RCC 7860 (cell line): ENCODE data around the gene DHX30.
"Not testable (repeated sequence)": the region's sequence is repeated elsewhere in the genome, so short reads cannot be mapped to it uniquely, and the experiment has no call there.

Experiments used
- DNase-seq: peaks from one replicate; pipeline ENCODE4 v3.0.0-alpha.2; 2015; ENCODE audit warnings: low spot score
- FAIRE-seq: peaks from 2 replicates; lab custom pipeline; 2012; peaks lifted over from hg19 to GRCh38; lab: Jason Lieb, UNC

Gene DHX30

DNA sequence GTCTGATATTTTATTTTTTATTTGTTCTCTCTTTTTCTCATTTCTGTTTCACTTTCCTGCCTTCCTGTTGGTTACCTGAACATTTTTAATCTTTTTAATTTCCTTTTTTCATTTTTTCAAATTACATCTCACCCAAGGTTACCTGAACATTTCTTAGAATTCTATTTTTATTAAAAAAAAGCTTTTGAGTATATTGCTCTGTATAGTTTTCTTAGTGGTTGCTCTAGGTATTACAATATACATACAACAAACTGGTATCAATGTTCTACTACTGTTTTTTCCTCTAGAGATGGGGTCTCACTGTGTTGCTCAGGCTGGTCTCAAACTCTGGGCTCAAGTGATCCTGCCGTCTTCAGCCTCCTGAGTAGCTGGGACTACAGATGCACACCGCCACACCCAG lies 79.4 kb downstream of the DHX30 start:
- FAIRE-seq (no peak), DNase-seq (no peak)

DNA sequence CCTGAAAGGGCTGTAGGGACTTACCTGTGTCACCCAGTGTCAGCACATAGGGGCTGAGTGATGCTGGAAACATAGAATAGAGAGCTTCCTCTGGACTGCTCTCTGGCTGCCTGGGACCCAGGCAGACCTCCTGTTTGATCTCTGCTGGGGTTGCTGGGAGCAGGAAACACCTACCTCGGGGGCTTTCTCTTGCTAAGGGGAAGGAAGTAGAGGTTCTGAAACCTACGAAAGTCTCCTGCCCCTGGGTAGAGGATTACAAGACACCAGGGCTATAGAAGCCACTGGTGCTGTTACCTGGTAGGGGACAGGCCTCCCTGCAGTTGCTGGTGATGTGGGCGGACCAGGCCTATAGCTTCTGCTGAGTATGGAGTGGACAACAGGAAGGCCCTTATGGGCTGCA lies 81.7 kb downstream of the DHX30 start:
- FAIRE-seq (no peak), DNase-seq (no peak)

DNA sequence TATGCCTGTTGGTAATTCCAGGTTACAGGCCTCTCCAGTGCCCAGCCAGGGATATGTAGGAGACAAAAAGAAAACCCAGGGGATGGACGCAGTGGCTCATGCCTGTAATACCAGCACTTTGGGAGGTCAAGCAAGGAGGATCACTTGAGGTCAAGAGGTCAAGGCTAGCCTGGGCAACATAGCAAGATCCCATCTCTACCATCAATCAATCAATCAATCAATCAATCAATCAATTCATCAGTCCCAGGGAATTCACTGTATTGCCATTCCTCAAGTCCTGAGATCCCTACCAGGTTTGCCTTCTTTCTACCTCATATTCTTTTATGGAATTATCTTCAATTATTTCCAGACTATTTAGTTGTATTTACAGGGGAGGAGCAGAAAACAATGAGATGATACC lies 82.2 kb downstream of the DHX30 start:
- DNase-seq (no peak), FAIRE-seq (no peak)

DNA sequence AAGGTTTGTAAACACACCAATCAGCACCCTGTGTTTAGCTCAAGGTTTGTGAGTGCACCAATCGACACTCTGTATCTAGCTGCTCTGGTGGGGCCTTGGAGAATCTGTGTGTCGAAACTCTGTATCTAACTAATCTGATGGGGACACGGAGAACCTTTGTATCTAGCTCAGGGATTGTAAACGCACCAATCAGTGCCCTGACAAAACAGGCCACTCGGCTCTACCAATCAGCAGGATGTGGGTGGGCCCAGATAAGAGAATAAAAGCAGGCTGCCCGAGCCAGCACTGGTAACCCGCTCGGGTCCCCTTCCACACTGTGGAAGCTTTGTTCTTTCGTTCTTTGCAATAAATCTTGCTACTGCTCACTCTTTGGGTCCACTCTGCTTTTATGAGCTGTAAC lies 85.1 kb downstream of the DHX30 start:
- DNase-seq, FAIRE-seq: not testable (repeated sequence)

DNA sequence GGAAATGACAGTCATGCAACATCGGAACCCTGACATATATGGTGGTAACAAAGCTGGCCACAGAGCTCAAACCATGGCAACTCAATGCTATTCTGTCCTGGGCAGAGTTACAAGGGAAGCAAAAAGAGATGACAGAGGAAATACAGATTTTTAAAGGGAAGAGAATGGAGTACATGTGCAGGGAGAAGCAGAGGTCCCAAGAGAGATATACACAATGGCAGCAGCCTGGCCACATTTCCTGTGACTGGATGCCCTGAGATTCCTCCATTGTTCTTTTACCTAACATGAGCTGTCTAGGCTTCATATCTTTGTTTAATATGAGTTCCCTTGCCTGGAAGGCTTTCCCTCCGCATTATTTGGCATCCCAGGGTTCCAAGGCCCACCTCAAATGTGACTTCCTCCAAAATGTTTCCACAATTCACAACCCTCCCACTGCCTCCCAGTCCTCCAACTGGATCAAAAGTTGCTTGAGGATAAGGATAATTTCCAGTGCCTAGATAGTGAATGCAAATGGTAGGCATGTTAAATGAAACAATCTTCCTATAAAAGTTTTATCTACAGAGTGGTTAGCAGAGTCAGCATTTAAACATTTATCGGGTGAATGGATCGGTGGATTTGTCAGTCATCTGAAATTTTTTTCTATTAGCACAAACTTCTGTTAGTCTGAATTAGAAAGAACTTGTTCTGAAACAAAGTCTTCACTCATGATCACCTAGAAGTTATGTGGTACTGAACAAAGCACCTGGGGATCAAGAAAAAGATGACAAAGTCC lies 86.2 kb downstream of the DHX30 start:
- no peak for FAIRE-seq

DNA sequence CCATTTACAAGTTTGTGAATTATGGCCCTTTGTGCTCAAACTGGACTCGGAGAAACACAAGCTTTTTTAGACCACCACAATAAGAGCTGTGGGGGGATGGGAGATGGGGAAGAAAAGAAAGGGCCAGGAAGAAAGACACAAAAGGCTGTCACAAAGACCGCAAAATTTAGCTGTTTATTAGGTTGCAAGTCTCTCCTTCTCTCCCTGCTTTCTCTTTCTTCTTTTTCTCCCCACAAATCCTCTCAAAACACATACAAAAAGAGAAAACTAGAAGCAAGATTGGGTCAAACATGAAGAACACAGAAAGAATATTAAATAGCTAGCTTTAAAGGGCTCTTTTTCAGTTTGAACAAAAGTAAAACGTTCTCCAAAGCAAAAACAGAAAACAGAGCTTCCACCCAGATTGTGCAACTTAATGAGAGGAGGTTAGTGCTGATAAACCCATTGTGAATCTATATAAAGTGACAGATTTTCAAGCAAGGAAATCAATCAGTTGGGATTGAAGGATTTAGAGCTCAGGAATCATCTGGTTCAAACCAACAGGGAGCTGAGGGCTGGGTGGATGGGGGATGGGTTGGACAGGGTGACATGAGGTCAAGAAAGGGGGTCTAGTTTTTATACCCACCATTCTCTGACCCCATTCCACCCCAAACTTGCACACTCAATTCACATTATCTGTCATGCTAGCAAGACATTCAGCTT lies 87.3 kb downstream of the DHX30 start:
- DNase-seq (no peak), FAIRE-seq (no peak)

More for the DNA sequence above, 86.2 kb downstream of the DHX30 start:
- DNase-seq = no peak

DNA sequence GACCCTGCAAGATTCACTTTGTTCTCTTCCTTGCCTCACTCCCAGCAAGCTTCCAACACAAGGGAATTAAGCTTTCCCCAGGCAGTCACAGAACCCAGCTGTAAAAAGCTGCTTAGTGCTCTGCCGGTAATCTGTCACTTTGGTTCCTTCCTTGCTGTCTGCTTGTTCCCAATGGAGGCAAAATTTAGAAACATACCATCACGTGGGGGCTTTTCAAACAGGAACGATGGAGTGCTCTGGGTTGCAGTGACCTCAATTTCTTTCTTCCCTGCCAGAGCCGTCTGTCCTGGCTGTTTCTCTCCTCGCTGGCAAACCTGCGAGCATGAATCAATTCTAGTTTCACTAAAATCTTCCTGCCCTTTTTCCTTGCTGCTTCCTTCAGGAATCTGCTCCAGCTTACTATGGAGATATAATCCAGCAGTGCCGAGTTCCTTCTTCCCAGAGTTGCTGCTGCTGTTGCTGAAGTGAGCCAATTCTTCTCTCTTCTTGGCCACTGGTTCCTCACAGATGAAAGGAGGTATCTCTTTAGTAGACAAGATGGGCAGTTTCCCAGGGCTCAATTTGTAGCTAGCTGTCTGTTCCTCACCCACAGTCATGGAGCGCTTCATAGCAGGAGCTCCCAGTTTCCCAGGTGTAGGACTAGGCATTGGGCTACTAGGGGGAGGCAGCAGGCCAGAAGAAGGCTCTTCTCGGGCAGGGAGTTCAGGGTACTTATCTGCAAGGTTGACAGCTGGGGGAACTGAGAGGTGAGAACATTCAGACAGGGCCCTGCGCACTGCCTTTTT lies 88.1 kb downstream of the DHX30 start:
- FAIRE-seq = no peak
- no peak for DNase-seq

DNA sequence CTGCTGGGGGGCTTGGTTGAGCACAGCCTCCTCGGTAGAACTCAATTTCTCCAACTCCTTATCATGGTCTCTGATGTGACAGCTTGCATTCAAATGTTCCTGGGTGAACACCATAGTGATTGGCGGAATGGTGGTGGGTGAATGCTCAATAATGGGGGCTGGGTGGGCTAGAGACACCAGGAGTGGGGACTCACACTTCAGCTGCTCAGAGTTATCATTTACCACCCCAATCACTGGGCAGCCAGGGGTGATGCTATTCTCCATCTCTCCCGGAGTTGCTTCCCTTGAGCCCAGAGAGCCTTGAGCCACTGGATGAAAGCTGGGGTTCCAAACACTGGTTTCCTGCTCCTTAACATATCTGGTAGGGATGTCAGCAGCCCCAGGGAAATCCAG lies 88.7 kb downstream of the DHX30 start:
- FAIRE-seq = no peak
- DNase-seq = no peak

DNA sequence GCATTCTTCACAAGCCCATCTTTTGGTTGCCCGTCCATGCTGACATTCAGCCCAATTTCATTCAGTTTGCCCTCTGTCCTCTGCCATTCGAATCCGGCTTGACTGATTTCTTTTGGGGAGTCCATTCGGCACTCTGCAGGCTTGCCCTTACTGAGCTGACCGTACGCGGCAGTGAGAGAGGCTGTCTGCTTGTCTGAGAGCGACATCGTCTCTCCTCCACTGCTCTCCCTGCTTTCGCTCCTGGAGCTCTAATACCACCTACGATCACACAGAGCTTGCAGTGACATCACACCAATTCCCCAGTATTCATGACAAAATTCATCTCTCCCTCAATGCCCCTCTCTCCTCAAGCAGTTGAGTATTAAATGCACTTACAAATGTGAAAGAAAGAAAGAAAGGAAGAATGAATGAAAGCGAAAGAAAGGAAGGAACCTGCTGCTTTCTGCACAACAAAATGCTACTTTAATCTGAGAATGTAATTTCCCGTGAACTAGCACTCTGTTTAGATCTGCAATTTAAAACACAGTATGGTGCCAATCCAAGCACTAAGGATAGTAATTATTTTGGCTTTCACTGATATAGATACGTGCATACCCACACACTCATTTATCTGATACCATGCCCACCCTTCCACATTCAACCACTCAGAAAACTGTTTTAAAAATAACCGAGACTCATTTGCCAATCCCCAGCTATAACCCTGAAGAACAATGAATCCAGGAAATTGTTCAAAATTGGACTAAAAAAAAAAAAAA lies 89.5 kb downstream of the DHX30 start:
- FAIRE-seq = no peak
- DNase-seq = no peak

DNA sequence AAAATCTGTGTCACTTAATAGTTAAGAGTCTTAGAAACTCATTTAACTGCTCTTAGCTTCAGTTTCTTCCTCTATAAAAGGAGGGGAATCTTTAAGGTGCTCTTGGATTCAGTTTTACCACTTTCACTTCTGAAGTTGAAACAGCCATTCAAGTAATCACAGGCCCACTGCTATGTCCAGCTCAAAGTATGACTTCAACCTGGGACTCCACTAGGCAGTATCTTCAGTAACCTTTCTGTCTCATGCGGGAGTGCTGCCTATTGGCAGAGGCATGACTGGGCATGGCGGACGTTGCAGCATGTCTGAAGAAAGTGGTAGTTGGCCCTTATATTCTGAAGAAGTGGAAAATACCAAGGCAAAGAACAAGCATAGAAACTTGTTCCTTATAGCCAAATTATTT lies 92.3 kb downstream of the DHX30 start:
- DNase-seq = no peak
- no peak for FAIRE-seq

DNA sequence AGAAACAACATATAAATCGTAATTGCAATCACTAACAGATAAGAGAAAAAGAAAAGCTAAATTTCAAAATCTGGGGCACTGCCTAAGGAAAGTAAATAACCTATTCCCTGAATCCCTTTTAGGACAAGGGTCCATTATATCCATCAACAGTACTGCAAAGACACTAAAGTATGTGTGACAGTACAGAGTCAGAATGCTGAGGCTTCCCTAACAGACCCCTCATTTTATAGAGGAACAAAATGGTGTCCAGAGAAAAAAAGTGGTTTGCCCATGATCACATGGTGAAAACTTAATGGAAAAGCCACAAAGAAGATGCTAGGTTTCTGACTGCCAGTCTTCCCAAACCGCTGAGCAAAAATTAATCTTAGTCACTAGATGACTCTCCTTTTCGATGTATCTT lies 93.8 kb downstream of the DHX30 start:
- DNase-seq = no peak
- FAIRE-seq = no peak

DNA sequence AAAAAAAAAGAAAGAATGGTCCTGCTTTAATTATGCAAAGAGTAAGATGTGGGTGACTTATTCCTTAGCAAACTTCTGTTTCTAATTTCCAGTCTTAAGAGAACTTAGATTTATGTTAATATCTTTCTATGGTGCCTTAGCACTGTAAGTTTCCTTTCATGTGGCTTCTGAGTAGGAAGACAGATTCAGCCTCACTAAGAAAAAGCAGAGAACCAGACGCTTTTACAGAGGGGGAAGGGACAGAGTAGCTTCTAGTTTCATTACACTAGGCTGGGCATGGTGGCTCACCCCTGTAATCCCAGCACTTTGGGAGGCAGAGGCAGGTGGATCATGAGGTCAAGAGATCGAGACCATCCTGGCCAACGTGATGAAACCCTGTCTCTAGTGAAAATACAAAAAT lies 95.0 kb downstream of the DHX30 start:
- no peak for FAIRE-seq
- no peak for DNase-seq

DNA sequence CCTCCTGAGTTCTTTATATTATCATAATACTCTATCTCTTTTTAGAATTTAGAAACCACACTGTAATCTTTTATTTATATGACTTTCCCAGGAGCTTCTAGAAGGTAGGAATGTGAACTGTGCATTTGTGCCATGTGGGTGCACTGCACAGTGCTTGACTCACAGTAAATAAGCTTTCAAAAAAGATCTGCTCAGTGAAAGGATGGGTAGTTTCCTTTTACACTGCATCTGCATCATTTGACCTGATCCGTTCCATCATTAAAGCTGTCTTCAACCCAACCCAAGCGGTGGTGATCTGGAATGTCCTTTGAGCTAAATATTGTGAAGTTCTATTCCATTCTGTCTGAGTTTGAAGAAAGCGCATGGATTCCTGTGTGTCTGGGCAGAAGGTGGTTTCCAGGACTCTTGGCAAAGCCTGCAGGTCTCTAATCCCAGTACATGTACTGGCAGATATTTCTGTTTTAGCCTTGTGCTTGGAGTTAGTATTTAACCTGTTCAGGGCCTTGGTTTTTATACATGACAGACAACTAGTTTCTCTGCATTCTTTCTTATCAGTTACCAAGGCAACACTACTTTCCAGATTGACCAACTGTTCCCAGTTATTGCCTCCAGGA lies 96.7 kb downstream of the DHX30 start:
- DNase-seq = no peak
- no peak for FAIRE-seq
